ENCODE data around the gene MAEA.

MAEA gene

DNA sequence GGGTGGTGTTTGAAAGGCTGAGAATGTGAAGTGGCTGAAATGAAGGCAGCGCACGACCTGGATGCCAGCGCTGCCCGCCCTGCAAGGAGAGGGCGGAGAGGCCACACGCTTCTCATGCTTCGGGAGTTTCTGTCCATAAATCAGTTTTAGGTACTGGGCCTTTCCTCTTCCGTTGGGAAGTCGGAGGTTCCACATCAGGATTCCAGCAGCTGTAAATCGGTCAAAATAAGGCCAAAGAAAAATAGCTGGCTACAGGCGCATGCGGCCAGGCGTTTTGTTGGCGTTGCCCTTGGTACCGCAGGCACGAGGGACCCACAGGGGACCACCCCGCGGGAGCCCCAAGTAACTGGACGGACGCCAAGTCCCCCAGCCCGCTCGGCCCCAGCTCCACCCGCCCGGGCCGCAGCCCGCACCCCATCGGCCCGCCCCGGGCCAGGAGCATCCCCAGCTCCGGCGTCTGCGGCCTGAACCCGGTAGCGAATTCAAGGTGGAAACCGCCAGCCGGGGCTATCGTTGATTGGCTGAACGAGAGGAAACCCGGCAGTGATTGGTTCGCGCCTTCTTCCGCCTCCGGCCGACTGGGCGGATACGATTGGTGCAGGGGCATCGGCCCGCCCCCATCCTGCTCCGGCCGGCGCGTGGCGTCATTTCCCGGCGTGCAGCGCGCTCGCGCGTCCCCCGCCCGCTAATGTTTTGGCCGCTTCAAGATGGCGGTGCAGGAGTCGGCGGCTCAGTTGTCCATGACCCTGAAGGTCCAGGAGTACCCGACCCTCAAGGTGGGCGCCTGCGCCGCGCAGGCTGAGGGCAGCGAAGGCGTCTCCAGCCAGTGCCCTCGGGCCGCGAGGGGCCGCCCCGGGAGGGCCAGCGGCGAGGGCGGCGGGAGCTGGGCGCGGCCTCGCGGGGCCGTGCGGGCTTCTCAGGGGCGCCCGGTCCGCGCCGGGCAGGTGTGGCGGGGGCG lies at the start of gene MAEA:
TSS of gene MAEA (plus strand) at position 685 of the 958 bp plus-strand sequence. CDS start at position 708, 23 bp downstream.
- TF ChIP-seq, protein P1, sequence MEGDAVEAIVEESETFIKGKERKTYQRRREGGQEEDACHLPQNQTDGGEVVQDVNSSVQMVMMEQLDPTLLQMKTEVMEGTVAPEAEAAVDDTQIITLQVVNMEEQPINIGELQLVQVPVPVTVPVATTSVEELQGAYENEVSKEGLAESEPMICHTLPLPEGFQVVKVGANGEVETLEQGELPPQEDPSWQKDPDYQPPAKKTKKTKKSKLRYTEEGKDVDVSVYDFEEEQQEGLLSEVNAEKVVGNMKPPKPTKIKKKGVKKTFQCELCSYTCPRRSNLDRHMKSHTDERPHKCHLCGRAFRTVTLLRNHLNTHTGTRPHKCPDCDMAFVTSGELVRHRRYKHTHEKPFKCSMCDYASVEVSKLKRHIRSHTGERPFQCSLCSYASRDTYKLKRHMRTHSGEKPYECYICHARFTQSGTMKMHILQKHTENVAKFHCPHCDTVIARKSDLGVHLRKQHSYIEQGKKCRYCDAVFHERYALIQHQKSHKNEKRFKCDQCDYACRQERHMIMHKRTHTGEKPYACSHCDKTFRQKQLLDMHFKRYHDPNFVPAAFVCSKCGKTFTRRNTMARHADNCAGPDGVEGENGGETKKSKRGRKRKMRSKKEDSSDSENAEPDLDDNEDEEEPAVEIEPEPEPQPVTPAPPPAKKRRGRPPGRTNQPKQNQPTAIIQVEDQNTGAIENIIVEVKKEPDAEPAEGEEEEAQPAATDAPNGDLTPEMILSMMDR (IDR thresholded peaks at IDR 0.05; ENCODE audit: extremely low read depth, missing control alignments), result no peak
- DNase-seq (ENCODE audit: low spot score), result peak; percentile 100

DNA sequence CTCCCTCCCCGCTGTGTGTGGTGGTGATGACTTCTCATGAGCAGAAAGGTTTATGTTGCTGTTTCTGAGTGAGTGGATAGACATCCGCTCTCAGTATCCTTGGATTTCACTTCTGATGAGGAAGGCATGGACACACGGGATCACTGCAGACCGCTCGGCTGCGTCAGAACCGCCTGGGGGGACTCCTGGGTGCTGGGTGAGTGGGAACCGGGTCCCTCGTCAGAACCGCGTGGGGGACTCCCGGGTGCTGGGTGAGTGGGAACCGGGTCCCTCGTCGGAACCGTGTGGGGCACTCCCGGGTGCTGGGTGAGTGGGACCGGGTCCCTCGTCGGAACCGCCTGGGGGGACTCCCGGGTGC lies 49.8 kb upstream of the MAEA start:
- DNase-seq (ENCODE audit: low spot score), result no peak
- TF ChIP-seq, protein P1 (IDR thresholded peaks at IDR 0.05; ENCODE audit: extremely low read depth, missing control alignments), result no peak

DNA sequence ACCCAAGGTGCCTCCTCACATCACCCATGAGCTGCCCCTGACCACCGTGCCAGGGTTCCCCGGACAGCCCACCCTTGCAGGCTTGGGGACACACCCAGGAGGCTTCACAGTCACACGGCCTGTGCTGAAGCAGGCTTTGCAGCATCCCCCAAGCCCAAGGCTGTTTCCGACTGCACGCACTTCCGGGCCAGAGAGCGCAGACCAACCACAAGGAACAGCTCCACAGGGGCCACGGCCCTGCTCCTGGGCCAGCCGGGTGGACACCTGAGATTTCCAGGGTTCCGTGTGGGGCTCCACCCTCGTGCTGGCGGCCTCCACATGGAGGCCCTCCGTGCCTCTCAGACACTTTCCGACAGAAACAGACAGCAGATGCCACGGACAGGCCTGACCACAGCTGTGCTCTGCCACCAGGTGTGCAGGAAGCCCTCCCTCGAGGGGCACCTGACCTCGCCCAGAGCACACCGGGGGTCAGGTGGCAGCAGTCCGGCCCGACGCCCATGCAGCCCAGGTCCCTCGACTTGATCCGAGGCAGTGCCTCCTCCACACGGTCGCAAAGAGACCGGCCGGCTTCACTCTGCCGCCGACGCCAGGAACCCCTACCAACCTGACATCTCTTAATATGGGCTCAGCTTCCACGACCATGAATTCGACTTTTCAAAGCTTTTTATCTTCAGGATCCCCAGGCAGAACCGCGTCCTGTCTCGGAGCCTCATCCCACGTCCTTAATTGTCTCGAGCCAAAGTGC lies 48.8 kb upstream of the MAEA start:
- no peak for DNase-seq (ENCODE audit: low spot score)
- TF ChIP-seq, protein P1 (IDR thresholded peaks at IDR 0.05; ENCODE audit: extremely low read depth, missing control alignments), result no peak

DNA sequence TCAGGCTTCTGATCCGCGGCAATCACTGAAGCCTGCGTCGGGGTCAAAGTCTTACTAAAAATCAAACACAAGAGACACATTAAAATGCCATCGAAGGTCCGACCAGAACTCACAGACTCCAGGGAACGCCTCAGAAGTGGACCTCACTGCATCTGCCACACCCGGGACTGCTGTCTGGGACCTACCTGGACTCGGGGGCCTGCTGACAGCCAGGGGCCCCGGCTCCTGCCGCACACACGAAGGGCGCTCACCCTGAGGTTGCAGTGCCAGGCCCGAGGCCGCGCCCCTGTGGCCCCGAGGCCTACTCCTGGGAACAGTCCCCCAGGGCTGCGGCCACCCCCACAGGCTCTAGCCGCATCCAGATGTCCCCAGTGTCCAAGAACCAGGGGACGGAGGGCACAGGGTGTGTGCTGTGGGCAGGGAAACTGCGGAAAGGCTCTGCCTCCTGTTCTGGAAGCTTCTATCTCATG lies 48.2 kb upstream of the MAEA start:
- TF ChIP-seq, protein P1 (IDR thresholded peaks at IDR 0.05; ENCODE audit: extremely low read depth, missing control alignments), result no peak
- peak; percentile 31 for DNase-seq (ENCODE audit: low spot score)

DNA sequence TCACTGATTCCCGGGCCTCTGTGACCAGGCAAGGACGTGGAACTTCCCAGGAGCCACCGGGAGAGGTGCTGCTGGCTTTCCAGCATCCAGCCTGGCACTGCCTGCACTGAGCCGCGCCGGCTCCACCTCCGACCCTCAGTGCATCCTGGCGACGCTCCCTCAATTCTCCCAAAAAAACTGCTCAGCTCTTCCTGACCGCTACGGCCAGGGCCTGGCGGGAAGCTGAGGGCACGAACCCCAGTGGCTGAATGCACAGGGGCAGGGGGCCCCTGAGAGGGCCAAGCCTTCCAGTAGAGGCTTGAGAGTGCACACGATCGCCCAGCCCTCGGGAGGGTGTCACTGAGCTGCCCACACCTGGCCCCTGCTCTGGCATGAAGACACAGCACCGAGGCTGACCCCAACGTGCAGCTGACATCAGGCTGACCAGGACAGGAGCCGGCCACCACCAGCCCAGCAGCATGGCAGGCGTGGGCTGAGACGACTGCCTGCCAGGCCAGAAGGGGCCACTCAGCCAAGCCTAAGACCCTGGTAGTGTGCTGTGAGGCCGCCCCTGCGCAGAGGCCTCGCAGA lies 47.7 kb upstream of the MAEA start:
- TF ChIP-seq, protein P1 (IDR thresholded peaks at IDR 0.05; ENCODE audit: extremely low read depth, missing control alignments), result no peak
- no peak for DNase-seq (ENCODE audit: low spot score)

DNA sequence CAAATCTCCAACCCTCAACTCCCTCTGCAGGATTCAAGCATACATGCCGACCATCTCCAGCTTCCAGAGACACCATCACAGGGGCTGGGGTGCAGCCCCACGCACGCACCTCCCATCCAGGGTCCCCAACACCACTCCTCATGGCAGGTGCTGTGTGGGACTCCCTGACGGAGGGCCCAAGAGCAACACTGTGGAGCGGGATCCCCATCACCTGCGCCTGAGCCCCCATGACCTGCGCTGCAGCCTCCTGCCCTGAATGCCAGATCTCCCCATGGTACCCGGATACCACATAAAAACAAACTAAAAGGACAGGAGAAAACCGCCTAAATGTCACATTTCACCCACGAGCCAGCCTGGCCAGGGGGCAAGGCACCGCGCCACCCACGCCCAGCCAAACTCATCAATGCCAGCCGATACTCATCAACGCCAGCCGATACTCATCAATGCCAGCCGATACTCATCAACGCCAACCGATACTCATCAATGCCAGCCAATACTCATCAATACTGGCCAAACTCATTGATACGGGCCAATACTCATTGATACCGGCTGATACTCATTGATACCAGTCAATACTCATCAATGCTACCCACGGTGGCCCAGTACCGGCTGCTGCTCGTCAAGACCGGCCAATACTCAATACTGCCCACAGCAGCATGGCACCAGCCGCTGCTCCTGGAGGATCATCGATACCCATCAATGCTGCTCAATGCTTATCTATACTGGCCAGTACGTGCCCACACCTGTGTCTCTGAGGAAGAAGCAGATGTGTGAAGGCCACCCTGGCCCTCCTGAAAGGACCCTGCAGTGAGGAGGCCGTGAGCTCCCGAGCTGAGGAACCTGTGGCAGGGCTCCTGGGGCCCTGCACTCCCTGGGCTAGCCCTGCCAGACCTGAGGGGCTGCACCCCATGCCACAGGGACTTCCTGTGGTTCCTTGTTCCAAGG lies 46.9 kb upstream of the MAEA start:
- peak; percentile 16 for DNase-seq (ENCODE audit: low spot score)
- TF ChIP-seq, protein P1 (IDR thresholded peaks at IDR 0.05; ENCODE audit: extremely low read depth, missing control alignments), result no peak

Data from GM20000 (cell line).